GM12878 (cell line): Measurements from ENCODE around the gene RALGDS. TPM values are rescaled to one million over a fixed set of nuclear protein-coding genes. Genes with fewer than 3 reads are reported as not detected.

Experiments
- BRCA1 ChIP-seq: IDR thresholded peaks from 2 replicates; pipeline ENCODE4 v1.6.1; 2011; ENCODE audit warnings: low read depth, low read length, improper control_type of control experiment
- EED ChIP-seq: sonication (generic); IDR thresholded peaks from 2 replicates; pipeline ENCODE4 v1.6.1; 2016; ENCODE audit warnings: antibody characterized with exemption, low read depth
- LARP7 ChIP-seq: fragments of 450-650 bp; IDR thresholded peaks from 2 replicates; pipeline ENCODE4 v1.6.1; 2017; ENCODE audit warnings: mild to moderate bottlenecking
- MTA3 ChIP-seq: IDR thresholded peaks from 2 replicates; pipeline ENCODE4 v1.6.1; 2012; ENCODE audit warnings: low read length, inconsistent platforms, borderline replicate concordance
- RBBP5 ChIP-seq: fragments of 200-600 bp; sonication (generic); conservative IDR thresholded peaks from 2 replicates; pipeline ENCODE4 v1.6.1; 2016
- TARDBP ChIP-seq: IDR thresholded peaks from 2 replicates; pipeline ENCODE4 v1.6.1; 2016; ENCODE audit warnings: borderline replicate concordance
- TCF12 ChIP-seq: IDR thresholded peaks from 2 replicates; pipeline ENCODE4 v1.6.1; 2011; ENCODE audit warnings: low read depth, mild to moderate bottlenecking, low read length
- ZNF274 ChIP-seq: IDR thresholded peaks from one replicate; pipeline ENCODE4 v1.8.0; 2011; ENCODE audit not compliant: insufficient read length, insufficient read depth
- ZZZ3 ChIP-seq: IDR thresholded peaks from 2 replicates; pipeline ENCODE4 v1.6.1; 2011; ENCODE audit warnings: low read depth; ENCODE audit not compliant: control insufficient read depth, insufficient read length
- polyA plus RNA-seq, 11 experiments: library from polyadenylated mRNA; depleted of rRNA in 4 of 11; unstranded in 6 of 11; stranded (reverse) in 5 of 11; fragments of >200 nt; fragmentation: Nextera tagmentation in 4 of 11; fragmentation: Illumina TruSeq in 1 of 11; extraction: Ambion mirVana in 4 of 11; extraction: Trizol in 1 of 11; gene quantifications; 1 replicate in 1 of 11; 2 replicates in 10 of 11; pipeline versions ENCODE4 v1.2.1 to v1.2.3, GENCODE V29; 2011 to 2016; ENCODE audit warnings: inconsistent platforms in 2 of 11, missing spikeins in 2 of 11, low read depth in 1 of 11
- total RNA-seq, 4 experiments: library from RNA; depleted of rRNA in 3 of 4; stranded (reverse); fragments of >200 nt in 3 of 4; fragmentation: Illumina TruSeq in 1 of 4; extraction: Trizol in 1 of 4; gene quantifications; 2 replicates each; pipeline versions ENCODE4 v1.2.1 to v1.2.3, GENCODE V29; 2013 to 2021
- TF ChIP-seq, protein P1 (sequence below): IDR thresholded peaks from 2 replicates; pipeline ENCODE4 v1.6.1; 2012; ENCODE audit warnings: low read length, inconsistent platforms
- TF ChIP-seq, protein P2 (sequence below): fragments of 450-650 bp; IDR thresholded peaks from 2 replicates; pipeline ENCODE4 v1.6.1; 2017; ENCODE audit warnings: mild to moderate bottlenecking, moderate library complexity
- TF ChIP-seq, protein P3 (sequence below): IDR thresholded peaks from 2 replicates; pipeline ENCODE4 v1.6.1; 2012; ENCODE audit warnings: improper control_type of control experiment, low read depth, low read length; ENCODE audit not compliant: insufficient replicate concordance
- TF ChIP-seq, protein P4 (sequence below): fragments of 450-650 bp; IDR thresholded peaks from 2 replicates; pipeline ENCODE4 v1.6.1; 2017; ENCODE audit warnings: low read depth, mild to moderate bottlenecking, moderate library complexity
- TF ChIP-seq, protein P5 (sequence below): IDR thresholded peaks from 2 replicates; pipeline ENCODE4 v1.6.1; 2012; ENCODE audit warnings: low read depth, low read length, improper control_type of control experiment

The RALGDS gene
- total and polyA plus RNA-seq, 10 of the 15 experiments (the other 5 are each of a cell fraction or from before 2014, with no cell fraction given), result 1.3 to 48.6 (median 21.2) TPM

DNA sequence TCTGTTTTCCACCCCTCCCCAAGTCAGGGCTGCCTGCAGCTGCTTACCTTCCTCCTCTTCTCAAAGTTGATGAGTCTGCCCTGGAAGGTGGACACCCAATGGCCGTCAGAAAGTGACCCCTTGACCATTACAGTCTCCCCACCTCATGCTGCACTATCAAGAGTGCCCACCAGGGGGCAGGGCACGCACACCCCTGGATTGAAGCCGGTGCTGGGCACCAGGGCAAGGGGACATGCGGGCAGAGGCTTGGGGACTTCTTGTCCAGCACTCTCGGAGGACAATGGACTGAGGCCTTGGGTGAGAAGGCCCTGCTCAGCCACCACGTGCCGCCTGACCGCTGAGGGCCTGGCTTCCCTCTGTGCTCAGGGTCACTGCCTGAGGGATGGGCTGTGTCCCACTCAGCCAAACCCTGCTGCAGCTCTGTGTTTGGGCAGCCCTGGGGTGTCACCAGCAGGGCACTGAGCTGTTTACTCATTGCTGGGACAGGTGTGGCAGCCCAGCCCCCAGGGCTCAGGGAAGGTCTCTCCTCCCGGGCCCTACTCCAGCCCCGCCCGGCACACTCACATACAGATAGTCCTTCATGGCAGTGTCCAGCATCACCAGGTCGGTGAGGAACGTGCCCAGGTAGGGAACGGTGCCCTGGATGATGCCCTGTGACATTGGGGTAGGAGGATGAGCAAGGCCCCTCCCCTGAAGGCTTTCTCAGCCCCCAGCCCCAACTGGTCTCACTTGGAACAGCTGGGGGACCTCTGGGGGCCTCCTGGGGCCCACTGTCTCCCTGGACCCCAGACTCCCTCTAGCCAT lies 17.7 kb downstream of the RALGDS start (continued):
- TF ChIP-seq LARP7 (peak; percentile 49; the same call in 1 of the 2 replicates), EED (no peak), TCF12 (no peak), ZZZ3 (no peak), RBBP5 (no peak), TARDBP (no peak), BRCA1 (no peak), ZNF274 (no peak), MTA3 (no peak)
- TF ChIP-seq, protein P1, sequence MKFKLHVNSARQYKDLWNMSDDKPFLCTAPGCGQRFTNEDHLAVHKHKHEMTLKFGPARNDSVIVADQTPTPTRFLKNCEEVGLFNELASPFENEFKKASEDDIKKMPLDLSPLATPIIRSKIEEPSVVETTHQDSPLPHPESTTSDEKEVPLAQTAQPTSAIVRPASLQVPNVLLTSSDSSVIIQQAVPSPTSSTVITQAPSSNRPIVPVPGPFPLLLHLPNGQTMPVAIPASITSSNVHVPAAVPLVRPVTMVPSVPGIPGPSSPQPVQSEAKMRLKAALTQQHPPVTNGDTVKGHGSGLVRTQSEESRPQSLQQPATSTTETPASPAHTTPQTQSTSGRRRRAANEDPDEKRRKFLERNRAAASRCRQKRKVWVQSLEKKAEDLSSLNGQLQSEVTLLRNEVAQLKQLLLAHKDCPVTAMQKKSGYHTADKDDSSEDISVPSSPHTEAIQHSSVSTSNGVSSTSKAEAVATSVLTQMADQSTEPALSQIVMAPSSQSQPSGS, result no peak
- TF ChIP-seq, protein P2, sequence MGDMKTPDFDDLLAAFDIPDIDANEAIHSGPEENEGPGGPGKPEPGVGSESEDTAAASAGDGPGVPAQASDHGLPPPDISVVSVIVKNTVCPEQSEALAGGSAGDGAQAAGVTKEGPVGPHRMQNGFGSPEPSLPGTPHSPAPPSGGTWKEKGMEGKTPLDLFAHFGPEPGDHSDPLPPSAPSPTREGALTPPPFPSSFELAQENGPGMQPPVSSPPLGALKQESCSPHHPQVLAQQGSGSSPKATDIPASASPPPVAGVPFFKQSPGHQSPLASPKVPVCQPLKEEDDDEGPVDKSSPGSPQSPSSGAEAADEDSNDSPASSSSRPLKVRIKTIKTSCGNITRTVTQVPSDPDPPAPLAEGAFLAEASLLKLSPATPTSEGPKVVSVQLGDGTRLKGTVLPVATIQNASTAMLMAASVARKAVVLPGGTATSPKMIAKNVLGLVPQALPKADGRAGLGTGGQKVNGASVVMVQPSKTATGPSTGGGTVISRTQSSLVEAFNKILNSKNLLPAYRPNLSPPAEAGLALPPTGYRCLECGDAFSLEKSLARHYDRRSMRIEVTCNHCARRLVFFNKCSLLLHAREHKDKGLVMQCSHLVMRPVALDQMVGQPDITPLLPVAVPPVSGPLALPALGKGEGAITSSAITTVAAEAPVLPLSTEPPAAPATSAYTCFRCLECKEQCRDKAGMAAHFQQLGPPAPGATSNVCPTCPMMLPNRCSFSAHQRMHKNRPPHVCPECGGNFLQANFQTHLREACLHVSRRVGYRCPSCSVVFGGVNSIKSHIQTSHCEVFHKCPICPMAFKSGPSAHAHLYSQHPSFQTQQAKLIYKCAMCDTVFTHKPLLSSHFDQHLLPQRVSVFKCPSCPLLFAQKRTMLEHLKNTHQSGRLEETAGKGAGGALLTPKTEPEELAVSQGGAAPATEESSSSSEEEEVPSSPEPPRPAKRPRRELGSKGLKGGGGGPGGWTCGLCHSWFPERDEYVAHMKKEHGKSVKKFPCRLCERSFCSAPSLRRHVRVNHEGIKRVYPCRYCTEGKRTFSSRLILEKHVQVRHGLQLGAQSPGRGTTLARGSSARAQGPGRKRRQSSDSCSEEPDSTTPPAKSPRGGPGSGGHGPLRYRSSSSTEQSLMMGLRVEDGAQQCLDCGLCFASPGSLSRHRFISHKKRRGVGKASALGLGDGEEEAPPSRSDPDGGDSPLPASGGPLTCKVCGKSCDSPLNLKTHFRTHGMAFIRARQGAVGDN, result no peak
- TF ChIP-seq, protein P3, sequence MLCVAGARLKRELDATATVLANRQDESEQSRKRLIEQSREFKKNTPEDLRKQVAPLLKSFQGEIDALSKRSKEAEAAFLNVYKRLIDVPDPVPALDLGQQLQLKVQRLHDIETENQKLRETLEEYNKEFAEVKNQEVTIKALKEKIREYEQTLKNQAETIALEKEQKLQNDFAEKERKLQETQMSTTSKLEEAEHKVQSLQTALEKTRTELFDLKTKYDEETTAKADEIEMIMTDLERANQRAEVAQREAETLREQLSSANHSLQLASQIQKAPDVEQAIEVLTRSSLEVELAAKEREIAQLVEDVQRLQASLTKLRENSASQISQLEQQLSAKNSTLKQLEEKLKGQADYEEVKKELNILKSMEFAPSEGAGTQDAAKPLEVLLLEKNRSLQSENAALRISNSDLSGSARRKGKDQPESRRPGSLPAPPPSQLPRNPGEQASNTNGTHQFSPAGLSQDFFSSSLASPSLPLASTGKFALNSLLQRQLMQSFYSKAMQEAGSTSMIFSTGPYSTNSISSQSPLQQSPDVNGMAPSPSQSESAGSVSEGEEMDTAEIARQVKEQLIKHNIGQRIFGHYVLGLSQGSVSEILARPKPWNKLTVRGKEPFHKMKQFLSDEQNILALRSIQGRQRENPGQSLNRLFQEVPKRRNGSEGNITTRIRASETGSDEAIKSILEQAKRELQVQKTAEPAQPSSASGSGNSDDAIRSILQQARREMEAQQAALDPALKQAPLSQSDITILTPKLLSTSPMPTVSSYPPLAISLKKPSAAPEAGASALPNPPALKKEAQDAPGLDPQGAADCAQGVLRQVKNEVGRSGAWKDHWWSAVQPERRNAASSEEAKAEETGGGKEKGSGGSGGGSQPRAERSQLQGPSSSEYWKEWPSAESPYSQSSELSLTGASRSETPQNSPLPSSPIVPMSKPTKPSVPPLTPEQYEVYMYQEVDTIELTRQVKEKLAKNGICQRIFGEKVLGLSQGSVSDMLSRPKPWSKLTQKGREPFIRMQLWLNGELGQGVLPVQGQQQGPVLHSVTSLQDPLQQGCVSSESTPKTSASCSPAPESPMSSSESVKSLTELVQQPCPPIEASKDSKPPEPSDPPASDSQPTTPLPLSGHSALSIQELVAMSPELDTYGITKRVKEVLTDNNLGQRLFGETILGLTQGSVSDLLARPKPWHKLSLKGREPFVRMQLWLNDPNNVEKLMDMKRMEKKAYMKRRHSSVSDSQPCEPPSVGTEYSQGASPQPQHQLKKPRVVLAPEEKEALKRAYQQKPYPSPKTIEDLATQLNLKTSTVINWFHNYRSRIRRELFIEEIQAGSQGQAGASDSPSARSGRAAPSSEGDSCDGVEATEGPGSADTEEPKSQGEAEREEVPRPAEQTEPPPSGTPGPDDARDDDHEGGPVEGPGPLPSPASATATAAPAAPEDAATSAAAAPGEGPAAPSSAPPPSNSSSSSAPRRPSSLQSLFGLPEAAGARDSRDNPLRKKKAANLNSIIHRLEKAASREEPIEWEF, result no peak
- TF ChIP-seq, protein P4, sequence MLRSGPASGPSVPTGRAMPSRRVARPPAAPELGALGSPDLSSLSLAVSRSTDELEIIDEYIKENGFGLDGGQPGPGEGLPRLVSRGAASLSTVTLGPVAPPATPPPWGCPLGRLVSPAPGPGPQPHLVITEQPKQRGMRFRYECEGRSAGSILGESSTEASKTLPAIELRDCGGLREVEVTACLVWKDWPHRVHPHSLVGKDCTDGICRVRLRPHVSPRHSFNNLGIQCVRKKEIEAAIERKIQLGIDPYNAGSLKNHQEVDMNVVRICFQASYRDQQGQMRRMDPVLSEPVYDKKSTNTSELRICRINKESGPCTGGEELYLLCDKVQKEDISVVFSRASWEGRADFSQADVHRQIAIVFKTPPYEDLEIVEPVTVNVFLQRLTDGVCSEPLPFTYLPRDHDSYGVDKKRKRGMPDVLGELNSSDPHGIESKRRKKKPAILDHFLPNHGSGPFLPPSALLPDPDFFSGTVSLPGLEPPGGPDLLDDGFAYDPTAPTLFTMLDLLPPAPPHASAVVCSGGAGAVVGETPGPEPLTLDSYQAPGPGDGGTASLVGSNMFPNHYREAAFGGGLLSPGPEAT, result no peak
- TF ChIP-seq, protein P5, sequence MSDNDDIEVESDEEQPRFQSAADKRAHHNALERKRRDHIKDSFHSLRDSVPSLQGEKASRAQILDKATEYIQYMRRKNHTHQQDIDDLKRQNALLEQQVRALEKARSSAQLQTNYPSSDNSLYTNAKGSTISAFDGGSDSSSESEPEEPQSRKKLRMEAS, result no peak
